Hematopoietic multipotent progenitor cell treated with erythropoietin and hydrocortisone succinate and interleukin-3 and kit ligand, for 6 days (in vitro differentiated cells): ENCODE data around the gene KRTAP4-2.
"Not testable (repeated sequence)": the region's sequence is repeated elsewhere in the genome, so short reads cannot be mapped to it uniquely, and the experiment has no call there.

ENCODE experiments used
- DNase-seq: peaks from one replicate; pipeline ENCODE4 v3.0.0-alpha.2; 2015

Gene KRTAP4-2

DNA sequence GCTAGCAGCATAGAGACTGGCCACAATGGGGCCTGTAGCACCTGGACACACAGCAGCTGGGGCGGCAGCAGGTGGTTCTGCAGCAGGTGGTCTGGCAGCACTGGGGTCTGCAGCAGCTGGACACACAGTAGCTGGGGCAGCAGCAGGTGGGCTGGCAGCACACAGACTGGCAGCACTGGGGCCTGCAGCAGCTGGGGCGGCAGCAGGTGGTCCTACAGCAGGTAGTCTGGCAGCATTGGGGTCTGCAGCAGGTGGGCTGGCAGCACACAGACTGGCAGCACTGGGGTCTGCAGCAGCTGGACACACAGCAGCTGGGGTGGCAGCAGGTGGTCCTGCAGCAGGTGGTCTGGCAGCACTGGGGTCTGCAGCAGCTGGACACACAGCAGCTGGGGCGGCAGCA lies 17.8 kb downstream of the KRTAP4-2 start:
- not testable (repeated sequence) for DNase-seq

GRCh38 chr17:41153856-41154255 lies 24.2 kb downstream of the KRTAP4-2 start:
- peak; percentile 45 for DNase-seq

DNA sequence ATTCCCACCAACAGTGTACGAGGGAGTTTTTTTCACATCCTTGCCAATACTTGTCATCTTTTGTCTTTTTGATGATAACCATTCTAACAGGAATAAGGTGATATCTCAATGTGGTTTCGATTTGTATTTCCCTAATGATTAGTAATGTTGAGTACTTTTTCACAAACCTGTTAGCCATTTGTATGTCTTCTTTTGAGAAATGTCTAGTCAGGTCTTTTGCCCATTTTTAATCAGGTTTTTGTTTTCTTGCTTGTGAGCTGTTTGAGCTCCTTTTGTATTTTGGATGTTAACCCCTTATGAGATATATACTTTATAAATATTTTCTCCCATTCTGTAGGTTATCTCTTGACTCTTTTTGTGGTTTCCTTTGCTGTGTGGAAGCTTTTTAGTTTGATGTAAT lies 26.5 kb downstream of the KRTAP4-2 start:
- DNase-seq: no peak

- DNase-seq: no peak
Measured at GRCh38 chr17:41150026-41150425, 28.0 kb downstream of the KRTAP4-2 start.

- no peak for DNase-seq
Measured at GRCh38 chr17:41149652-41149985, 28.4 kb downstream of the KRTAP4-2 start, which contains the start of gene KRTAP4-5. TSS of gene KRTAP4-5 (minus strand) at chr17:41149825. CDS start at chr17:41149767, 58 bp downstream.

DNA sequence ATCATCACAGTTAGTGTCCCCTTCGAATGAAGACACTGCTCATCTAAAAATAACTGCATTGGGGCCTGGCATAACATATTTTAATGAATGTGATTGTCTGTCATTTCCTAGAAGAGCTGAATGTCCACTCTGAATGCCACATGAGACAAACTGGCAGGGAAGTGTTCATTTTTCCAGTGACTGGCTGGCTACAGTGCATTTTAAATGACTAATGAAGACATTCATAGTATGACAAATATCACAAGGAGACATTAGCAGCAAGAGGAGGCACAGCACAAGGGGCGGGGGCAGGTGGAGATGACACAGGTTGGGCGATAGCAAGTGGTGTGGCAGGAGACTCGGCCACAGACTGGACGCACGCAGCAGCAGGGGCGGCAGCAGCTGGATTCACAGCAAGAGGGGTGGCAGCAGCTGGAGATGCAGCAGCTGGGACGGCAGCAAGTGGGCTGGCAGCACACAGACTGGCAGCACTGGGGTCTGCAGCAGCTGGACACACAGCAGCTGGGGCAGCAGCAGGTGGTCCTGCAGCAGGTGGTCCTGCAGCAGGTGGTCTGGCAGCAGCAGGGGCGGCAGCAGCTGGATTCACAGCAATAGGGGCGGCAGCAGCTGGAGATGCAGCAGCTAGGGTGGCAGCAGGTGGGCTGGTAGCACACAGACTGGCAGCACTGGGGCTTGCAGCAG lies 28.9 kb downstream of the KRTAP4-2 start:
- DNase-seq: not testable (repeated sequence)

- no peak for DNase-seq
Measured at GRCh38 chr17:41147531-41148204, 30.4 kb downstream of the KRTAP4-2 start.

DNA sequence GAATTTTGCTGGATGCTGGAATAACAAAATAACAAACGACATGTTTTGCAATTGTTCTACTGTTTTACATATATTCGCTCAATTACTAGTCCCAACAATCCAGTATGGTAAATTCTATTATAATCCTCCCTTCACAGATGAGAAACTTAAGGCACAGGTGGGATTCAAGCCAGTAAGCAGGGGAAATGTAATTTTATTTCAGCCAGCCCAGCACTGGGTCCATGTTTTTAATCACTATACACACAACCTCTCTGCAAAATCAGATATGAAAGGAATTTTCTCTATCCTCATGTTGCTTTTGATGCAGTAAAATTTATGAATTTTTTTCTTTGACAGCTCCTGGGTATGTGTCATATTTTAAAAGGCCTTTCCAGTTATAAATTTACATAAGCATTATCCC lies 32.8 kb downstream of the KRTAP4-2 start:
- DNase-seq: no peak

- DNase-seq: no peak
Measured at GRCh38 chr17:41144846-41145245, 33.2 kb downstream of the KRTAP4-2 start.

GRCh38 chr17:41141361-41141760 lies 36.7 kb downstream of the KRTAP4-2 start:
- DNase-seq: no peak

GRCh38 chr17:41140360-41141131 lies 37.5 kb downstream of the KRTAP4-2 start, which contains the start of gene KRTAP4-6:
TSS of gene KRTAP4-6 (minus strand) at chr17:41140544. CDS start at chr17:41140487, 57 bp downstream.
- DNase-seq: no peak

DNA sequence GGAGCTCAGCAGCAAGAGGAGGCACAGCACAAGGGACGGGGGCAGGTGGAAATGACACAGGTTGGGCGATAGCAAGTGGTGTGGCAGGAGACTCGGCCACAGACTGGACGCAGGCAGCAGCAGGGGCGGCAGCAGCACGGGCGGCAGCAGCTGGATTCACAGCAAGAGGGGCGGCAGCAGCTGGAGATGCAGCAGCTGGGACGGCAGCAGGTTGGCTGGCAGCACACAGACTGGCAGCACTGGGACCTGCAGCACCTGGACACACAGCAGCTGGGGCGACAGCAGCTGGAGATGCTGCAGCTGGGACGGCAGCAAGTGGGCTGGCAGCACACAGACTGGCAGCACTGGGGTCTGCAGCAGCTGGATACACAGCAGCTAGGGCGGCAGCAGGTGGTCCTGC lies 38.2 kb downstream of the KRTAP4-2 start:
- not testable (repeated sequence) for DNase-seq

DNA sequence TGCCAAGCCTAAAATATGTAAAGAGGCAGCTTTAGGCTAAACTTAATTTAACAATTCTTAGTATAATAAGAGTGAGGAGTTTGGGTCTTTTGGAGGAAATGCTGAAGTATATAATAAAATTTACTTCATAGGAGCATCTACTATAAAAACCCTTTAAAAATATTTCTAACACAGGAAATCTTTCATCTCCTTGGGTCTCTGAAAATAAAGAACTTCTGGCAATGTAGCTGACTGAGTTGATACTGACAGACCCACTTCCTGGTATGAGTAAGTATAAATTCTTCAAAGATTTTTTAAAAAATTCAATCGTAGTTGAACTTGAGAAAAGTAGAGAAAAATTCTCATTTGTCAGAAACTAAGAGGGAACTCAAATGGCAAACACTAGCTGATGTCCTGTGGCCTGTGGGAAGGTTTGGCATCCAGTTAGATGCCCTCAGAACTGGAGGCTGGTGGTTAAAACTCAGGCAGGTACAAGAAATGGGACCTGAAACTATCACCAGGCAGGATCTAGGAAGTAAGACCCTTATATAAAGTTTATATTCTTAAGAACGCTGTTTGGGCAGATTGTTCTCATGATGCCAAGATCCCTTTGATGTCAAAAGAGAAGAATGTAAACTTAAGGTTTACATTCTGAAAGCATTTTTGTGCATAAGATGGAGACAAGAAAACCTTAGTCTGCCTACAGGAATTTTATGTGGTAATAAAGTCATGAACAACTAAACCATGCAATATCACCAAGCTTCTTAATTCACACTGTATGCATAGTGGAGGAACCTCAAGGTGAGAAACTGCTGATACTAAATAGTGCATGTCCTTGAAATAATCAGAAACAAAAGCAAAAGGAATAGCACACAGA lies 43.9 kb downstream of the KRTAP4-2 start:
- no peak for DNase-seq

DNA sequence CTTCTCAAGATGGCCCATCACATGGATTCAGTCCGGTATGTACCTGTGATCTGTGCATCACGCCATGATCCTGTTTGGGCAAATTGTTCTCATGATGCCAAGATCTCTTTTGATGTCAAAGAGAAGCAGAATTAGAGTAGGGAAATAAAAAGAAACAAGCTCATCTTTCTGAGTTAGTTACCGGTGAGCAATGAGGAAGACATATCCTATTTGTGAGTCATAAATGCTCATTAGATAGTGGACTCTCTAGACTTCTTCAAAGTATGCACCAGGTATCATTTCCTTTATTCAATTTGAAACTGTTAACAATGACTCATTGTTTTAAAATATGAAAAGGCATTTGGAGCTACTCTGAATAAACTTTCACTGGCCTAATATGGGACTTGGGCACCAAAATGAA lies 46.0 kb downstream of the KRTAP4-2 start:
- no peak for DNase-seq
